Keratinocyte (primary cell): ENCODE data around the gene NEK6. TPM values are rescaled to one million over a fixed set of nuclear protein-coding genes. Genes with fewer than 3 reads are reported as not detected.

ENCODE experiments used
- DNase-seq: peaks from one replicate; pipeline ENCODE4 v3.0.0-alpha.2; 2011; ENCODE audit warnings: low read depth, missing footprints, low spot score
- FAIRE-seq: peaks from 2 replicates; lab custom pipeline; 2011; peaks lifted over from hg19 to GRCh38; lab: Jason Lieb, UNC
- H2AFZ ChIP-seq: 2 replicates; pipeline ENCODE4 v1.6.0; 2012; ENCODE audit warnings: low read length, control low read depth, inconsistent platforms; ENCODE audit not compliant: control insufficient read depth
- H3K27ac ChIP-seq: 2 replicates; pipeline ENCODE4 v1.5.1; 2011; ENCODE audit warnings: low read length; ENCODE audit not compliant: control insufficient read depth, insufficient read depth
- H3K27me3 ChIP-seq: 3 replicates; pipeline ENCODE4 v1.6.0; 2011; ENCODE audit warnings: low read length; ENCODE audit not compliant: control insufficient read depth, insufficient read depth; ENCODE audit errors: extremely low read depth
- H3K36me3 ChIP-seq, 2 experiments: 2 replicates in 1 of 2; 3 replicates in 1 of 2; pipeline ENCODE4 v1.5.1; 2011; ENCODE audit warnings: low read length in 2 of 2, mild to moderate bottlenecking in 1 of 2; ENCODE audit not compliant: control insufficient read depth in 2 of 2, insufficient read depth in 2 of 2; ENCODE audit errors: extremely low read depth in 1 of 2
- H3K4me1 ChIP-seq: 3 replicates; pipeline ENCODE4 v1.5.1; 2011; ENCODE audit warnings: low read length; ENCODE audit not compliant: control insufficient read depth, insufficient read depth; ENCODE audit errors: extremely low read depth
- H3K4me2 ChIP-seq: 3 replicates; pipeline ENCODE4 v1.6.0; 2011; ENCODE audit warnings: low read depth, low read length; ENCODE audit not compliant: control insufficient read depth, insufficient read depth; ENCODE audit errors: extremely low read depth
- H3K4me3 ChIP-seq, 3 experiments: fragments of 200-600 bp in 1 of 3; sonication (generic) in 1 of 3; 2 replicates in 2 of 3; 3 replicates in 1 of 3; pipeline ENCODE4 v1.5.1; 2011 to 2016; ENCODE audit warnings: low read length in 3 of 3, mild to moderate bottlenecking in 3 of 3, control low read depth in 2 of 3, inconsistent platforms in 1 of 3, low read depth in 1 of 3, mixed read lengths in 1 of 3, mixed run types in 1 of 3, moderate library complexity in 1 of 3; ENCODE audit not compliant: control insufficient read depth in 2 of 3, insufficient read depth in 2 of 3; ENCODE audit errors: extremely low read depth in 1 of 3
- H3K79me2 ChIP-seq: 2 replicates; pipeline ENCODE4 v1.6.0; 2012; ENCODE audit warnings: low read length; ENCODE audit not compliant: control insufficient read depth, insufficient read depth
- H3K9ac ChIP-seq: 3 replicates; pipeline ENCODE4 v1.6.0; 2011; ENCODE audit warnings: low read length; ENCODE audit not compliant: control insufficient read depth, insufficient read depth; ENCODE audit errors: extremely low read depth
- H3K9me1 ChIP-seq: 3 replicates; pipeline ENCODE4 v1.6.0; 2011; ENCODE audit warnings: low read length; ENCODE audit not compliant: control insufficient read depth, insufficient read depth; ENCODE audit errors: extremely low read depth
- H3K9me3 ChIP-seq: 2 replicates; pipeline ENCODE4 v1.5.1; 2012; ENCODE audit warnings: low read depth, low read length; ENCODE audit not compliant: control insufficient read depth
- H4K20me1 ChIP-seq: 3 replicates; pipeline ENCODE4 v1.6.0; 2011; ENCODE audit warnings: low read length; ENCODE audit not compliant: control insufficient read depth, insufficient read depth; ENCODE audit errors: extremely low read depth
- CTCF ChIP-seq, 3 experiments: IDR thresholded peaks in 1 of 3; conservative IDR thresholded peaks in 1 of 3; optimal IDR thresholded peaks in 1 of 3; 2 replicates in 2 of 3; 3 replicates in 1 of 3; pipeline versions ENCODE3 to v1.5.1; 2011; ENCODE audit warnings: low read length in 3 of 3, mild to moderate bottlenecking in 3 of 3, moderate library complexity in 2 of 3, control low read depth in 1 of 3, inconsistent platforms in 1 of 3; ENCODE audit not compliant: insufficient read depth in 2 of 3; ENCODE audit errors: extremely low read depth in 1 of 3
- EZH2 ChIP-seq: IDR thresholded peaks from one replicate; pipeline ENCODE4 v1.6.1; 2012; ENCODE audit warnings: inconsistent platforms, mild to moderate bottlenecking, low read length, moderate library complexity
- dilution Hi-C: fragments of 300-500 bp; cut with MboI; formaldehyde crosslinking; loops from one replicate; pipeline ENCODE4 v1.7.0; 2020; ENCODE audit warnings: low sequenced_read_pairs; ENCODE audit not compliant: extremely low pct_ligation_motif_present
- polyA plus RNA-seq, 5 experiments: library from polyadenylated mRNA; depleted of rRNA in 3 of 5; stranded (reverse) in 3 of 5; stranded (forward) in 1 of 5; unstranded in 1 of 5; fragments of >200 nt; gene quantifications; 1 replicate in 1 of 5; 2 replicates in 3 of 5; 3 replicates in 1 of 5; pipeline versions ENCODE4 v1.2.1 to v1.2.3, GENCODE V29; 2011 to 2012; ENCODE audit warnings: missing spikeins in 2 of 5, low read depth in 1 of 5, low replicate concordance in 1 of 5

Gene NEK6
- polyA plus RNA-seq, 1 donor (not counting 4 experiments of a cell fraction or from before 2014, with no cell fraction given) = 56.4 TPM

DNA sequence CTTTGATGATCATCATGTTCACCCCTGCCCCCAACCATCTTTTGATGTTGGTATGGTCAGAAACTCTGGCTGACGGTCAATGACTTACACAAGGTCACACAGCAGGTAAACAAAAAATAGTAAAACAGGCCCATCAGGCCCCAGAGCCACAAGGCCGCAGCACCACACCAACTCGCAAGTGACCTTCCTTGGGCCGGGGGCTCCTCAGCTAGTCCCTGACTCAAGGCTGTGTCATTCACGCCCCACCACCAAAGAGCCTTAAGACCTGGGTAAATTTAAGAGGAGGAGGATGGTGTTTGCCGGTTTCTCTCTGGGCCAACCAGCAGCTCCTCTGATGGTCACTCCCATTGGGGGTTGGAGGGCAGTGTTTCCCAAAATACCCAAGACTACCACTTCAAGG, 101.7 kb downstream of the NEK6 start:
- peaks cover 93% of the 10 kb centered on the region for H3K79me2 ChIP-seq
- dilution Hi-C loops = no loop called here
- TF ChIP-seq EZH2 (no peak), CTCF (optimal IDR thresholded peaks at IDR 0.05 in 1 of 3, IDR thresholded peaks at IDR 0.05 in 1 of 3, conservative IDR thresholded peaks at IDR 0.05 in 1 of 3; ENCODE audit: extremely low read depth in 1 of 3, insufficient read depth in 2 of 3, low read length in 3 of 3) (no peak)
- no peak for DNase-seq
- no peak overlapping the region for H3K9ac ChIP-seq
- no peak overlapping the region for H2AFZ ChIP-seq
- no peak for FAIRE-seq
- H4K20me1 ChIP-seq = peaks cover 51% of the 10 kb centered on the region
- H3K9me3 ChIP-seq = no peaks in the 10 kb centered on the region
- peaks cover 2% of the 10 kb centered on the region for H3K9me1 ChIP-seq
- no peak overlapping the region for H3K4me3 ChIP-seq
- no peak overlapping the region for H3K4me2 ChIP-seq
- H3K36me3 ChIP-seq = peaks cover 20 to 27% of the 10 kb centered on the region in 2 experiments
- no peaks in the 10 kb centered on the region for H3K27me3 ChIP-seq
- no peak overlapping the region for H3K27ac ChIP-seq
- no peaks in the 10 kb centered on the region for H3K4me1 ChIP-seq

GRCh38 chr9:124359855-124360678, 102.3 kb downstream of the NEK6 start:
- Histone ChIP-seq H3K4me2 (no peak overlapping the region), H3K4me3 (no peak overlapping the region), H4K20me1 (peaks cover 53% of the 10 kb centered on the region), H3K27me3 (no peaks in the 10 kb centered on the region), H3K79me2 (peaks cover 94% of the 10 kb centered on the region), H3K9me3 (no peaks in the 10 kb centered on the region), H3K4me1 (no peaks in the 10 kb centered on the region), H3K9me1 (peaks cover 2% of the 10 kb centered on the region), H2AFZ (no peak overlapping the region), H3K9ac (no peak overlapping the region), H3K27ac (no peak overlapping the region), H3K36me3 (peaks cover 14 to 27% of the 10 kb centered on the region in 2 experiments)
- dilution Hi-C loops = no loop called here
- TF ChIP-seq EZH2 (no peak), CTCF (optimal IDR thresholded peaks at IDR 0.05 in 1 of 3, IDR thresholded peaks at IDR 0.05 in 1 of 3, conservative IDR thresholded peaks at IDR 0.05 in 1 of 3; ENCODE audit: extremely low read depth in 1 of 3, insufficient read depth in 2 of 3, low read length in 3 of 3) (no peak)
- FAIRE-seq = no peak
- DNase-seq = no peak
